SK-N-MC (cell line): Measurements from ENCODE around the gene SAMD5.

Experiments
- DNase-seq: peaks from one replicate; pipeline ENCODE4 v3.0.0-alpha.2; 2011; ENCODE audit warnings: low read depth, low spot score
- H3K27ac ChIP-seq: fragments of 200-600 bp; sonication (generic); 2 replicates; pipeline ENCODE4 v1.5.1; 2016; ENCODE audit warnings: mixed run types
- H3K36me3 ChIP-seq: fragments of 200-600 bp; sonication (generic); 2 replicates; pipeline ENCODE4 v1.6.1; 2017; ENCODE audit warnings: antibody characterized with exemption, low read length, mixed read lengths; ENCODE audit not compliant: insufficient read depth
- H3K4me3 ChIP-seq: fragments of 200-600 bp; sonication (generic); 2 replicates; pipeline ENCODE4 v1.5.1; 2016
- H3K9ac ChIP-seq: fragments of 200-600 bp; sonication (generic); 2 replicates; pipeline ENCODE4 v1.8.0; 2017; ENCODE audit warnings: mixed run types, mixed read lengths; ENCODE audit not compliant: insufficient read length
- H3K9me3 ChIP-seq: fragments of 200-600 bp; sonication (generic); 2 replicates; pipeline ENCODE4 v1.6.1; 2017; ENCODE audit warnings: low read depth, mild to moderate bottlenecking, antibody characterized with exemption, low read length, moderate library complexity, mixed read lengths
- EZH2 ChIP-seq: fragments of 200-600 bp; sonication (generic); IDR thresholded peaks from one replicate; pipeline ENCODE4 v1.6.1; 2017; ENCODE audit warnings: antibody characterized with exemption
- FOXP2 ChIP-seq: optimal IDR thresholded peaks from 2 replicates; pipeline ENCODE3; 2011; ENCODE audit warnings: mild to moderate bottlenecking, moderate library complexity; ENCODE audit not compliant: insufficient read depth; ENCODE audit errors: extremely low read length, control extremely low read depth
- POLR2AphosphoS5 ChIP-seq: IDR thresholded peaks from 2 replicates; pipeline ENCODE4 v1.6.1; 2012; ENCODE audit warnings: mild to moderate bottlenecking, low read depth, low read length, borderline replicate concordance

Gene SAMD5

DNA sequence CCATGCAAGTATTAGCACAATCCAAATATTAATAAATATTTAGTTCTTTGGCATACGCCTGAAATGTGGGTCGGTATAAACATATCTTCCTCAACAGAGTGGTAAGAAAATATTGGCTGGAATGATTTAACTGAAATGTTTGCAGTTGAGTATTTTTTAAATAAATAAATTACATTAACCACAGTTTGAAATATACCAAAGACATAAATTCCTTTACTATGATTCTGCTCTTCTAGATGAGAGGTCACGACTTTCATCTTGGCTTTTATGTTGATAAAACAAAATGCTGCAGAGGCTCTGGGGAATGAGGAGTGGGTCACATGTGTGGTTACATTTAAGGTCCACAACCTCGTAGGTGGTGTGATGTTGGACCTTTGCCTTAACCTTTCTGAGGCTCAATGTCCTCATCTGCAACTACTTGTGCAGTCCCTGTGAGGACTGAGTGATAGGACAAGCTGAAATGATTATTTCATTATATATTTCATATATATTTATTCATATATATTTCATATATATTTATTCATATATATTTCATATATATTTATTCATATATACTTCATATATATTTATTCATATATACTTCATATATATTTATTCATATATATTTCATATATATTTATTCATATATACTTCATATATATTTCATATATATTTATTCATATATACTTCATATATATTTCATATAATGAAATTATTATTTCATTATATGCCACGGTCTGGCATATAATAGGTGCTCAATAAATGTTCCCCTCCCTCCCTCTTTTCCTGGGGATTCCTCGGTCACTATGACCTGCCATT is 107.4 kb downstream of the SAMD5 start:
- Histone ChIP-seq H3K36me3 (no peaks in the 10 kb centered on the region), H3K9ac (no peak overlapping the region)
- no peak for DNase-seq

DNA sequence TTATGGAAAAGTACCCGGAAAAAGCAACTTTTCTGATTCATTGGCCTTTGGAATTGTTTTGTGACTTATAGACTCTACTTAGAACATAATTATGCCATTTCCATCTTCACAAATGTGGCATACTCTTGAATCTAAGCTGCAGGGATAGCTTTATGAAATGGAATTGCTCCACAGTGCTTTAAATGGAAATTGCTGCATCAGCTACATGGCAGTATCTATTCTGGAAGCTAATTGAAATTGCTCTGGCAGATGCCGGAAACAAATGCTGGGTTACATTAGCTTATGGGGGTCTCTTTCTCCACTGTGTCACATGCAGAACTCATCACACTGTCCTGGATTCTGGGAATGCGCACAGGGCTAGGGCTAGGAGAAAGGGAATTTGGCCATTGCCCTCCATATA is 108.9 kb downstream of the SAMD5 start:
- Histone ChIP-seq H3K27ac (no peak overlapping the region), H3K36me3 (no peaks in the 10 kb centered on the region), H3K9ac (no peak overlapping the region), H3K9me3 (no peaks in the 10 kb centered on the region), H3K4me3 (no peak overlapping the region)
- TF ChIP-seq POLR2AphosphoS5: no peak
- DNase-seq: no peak

More for the DNA sequence above, 107.4 kb downstream of the SAMD5 start:
- TF ChIP-seq EZH2: no peak
- no peak for TF ChIP-seq POLR2AphosphoS5
- no peaks in the 10 kb centered on the region for H3K9me3 ChIP-seq
- no peak overlapping the region for H3K27ac ChIP-seq
- H3K4me3 ChIP-seq: no peak overlapping the region

DNA sequence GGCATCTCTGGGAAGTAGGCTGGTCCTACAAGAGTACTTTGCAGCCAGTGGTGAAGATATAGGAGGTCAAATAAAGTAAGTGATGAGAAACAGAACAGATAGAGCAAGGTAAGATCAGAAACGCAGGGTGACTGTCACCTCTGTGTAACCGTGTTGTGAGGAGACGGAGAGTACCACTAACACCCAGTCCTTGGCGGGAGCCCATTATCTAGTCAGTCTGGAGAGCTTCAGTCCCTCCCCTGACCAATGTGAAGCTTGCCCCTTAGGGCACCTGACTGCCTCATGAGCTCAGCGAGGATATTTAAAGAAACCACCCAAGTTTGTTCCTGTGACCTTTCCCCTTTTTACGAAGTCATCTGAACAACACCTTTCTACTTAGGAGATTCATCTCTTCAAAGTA is 110.0 kb downstream of the SAMD5 start:
- TF ChIP-seq POLR2AphosphoS5 (no peak), FOXP2 (no peak), EZH2 (no peak)
- Histone ChIP-seq H3K36me3 (no peaks in the 10 kb centered on the region), H3K9me3 (no peaks in the 10 kb centered on the region), H3K27ac (no peak overlapping the region), H3K4me3 (no peak overlapping the region), H3K9ac (no peak overlapping the region)
- DNase-seq: no peak

DNA sequence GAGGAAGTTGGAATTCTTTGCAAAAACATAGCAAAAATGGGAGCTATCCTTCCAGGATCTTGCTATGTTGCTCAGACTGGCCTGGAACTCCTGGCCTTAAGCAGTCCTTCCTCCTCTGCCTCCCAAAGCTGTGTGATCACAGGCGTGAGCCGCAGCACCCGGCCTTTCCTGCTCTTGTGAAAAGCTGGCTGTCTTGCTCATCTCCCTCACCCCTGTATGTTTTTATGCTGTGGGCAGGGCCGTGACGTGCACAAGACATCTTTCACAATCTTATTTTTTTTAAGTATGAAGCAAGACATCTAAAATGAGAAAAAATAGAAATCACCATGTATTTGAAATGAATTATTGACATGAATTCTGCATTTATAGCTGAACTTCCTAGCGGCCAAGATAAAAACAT is 110.4 kb downstream of the SAMD5 start:
- no peak for DNase-seq
- Histone ChIP-seq H3K36me3 (no peaks in the 10 kb centered on the region), H3K27ac (no peak overlapping the region), H3K4me3 (no peak overlapping the region), H3K9me3 (no peaks in the 10 kb centered on the region), H3K9ac (no peak overlapping the region)
- TF ChIP-seq POLR2AphosphoS5: no peak
- no peak for TF ChIP-seq EZH2
